HG03432 (cell line): Measurements from ENCODE around the gene CIB1.
A peak's percentile ranks its signal among the peaks of the same experiment; 100 is the strongest.
"Not testable (repeated sequence)": the region's sequence is repeated elsewhere in the genome, so short reads cannot be mapped to it uniquely, and the experiment has no call there.

Experiments used
- ATAC-seq: cut with Tn5 transposase; IDR thresholded peaks from one replicate; pipeline ENCODE4 v1.9.1; 2021; ENCODE audit warnings: mild to moderate bottlenecking, moderate library complexity; ENCODE audit not compliant: unreplicated experiment

The CIB1 gene

DNA sequence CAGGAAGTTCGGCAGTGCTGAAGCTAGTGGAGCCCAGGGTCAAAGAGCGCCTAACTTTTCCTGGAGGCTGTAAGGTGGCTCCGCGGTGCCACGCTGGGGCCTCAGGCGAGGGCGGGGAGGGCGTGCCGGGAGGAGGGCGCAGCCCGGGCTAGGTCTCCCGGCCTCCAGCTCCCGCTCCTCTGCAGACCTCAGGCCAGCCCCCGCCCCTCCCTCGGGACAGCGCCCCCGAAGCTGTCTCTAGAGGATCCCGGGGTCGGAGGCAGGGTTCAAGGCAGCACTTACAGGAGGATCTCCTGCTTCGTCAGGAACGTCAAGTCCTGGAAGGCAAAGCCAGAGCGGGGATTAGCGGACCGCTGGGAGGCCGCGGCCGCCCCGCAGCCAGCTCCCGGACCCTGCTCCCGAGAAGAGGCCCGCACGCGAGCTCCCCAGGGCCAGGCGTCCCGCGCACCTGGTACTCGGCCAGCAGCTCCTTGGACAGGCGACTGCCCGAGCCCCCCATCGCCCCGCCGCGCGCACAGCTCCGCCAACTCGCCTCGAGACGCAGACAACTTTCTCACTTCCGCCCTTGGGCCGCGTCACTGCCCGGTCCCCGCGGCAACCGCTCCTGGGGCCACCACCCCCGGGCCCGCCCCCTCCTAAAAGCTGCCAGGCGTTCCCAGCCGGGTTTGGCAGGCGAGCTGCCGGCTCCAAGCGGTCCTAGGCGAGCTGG is at the start of gene CIB1:
CIB1 (minus strand) TSS at position 555 of the 709 bp plus-strand sequence; CDS start at position 499, 56 bp downstream.
- peak; percentile 85 for ATAC-seq

DNA sequence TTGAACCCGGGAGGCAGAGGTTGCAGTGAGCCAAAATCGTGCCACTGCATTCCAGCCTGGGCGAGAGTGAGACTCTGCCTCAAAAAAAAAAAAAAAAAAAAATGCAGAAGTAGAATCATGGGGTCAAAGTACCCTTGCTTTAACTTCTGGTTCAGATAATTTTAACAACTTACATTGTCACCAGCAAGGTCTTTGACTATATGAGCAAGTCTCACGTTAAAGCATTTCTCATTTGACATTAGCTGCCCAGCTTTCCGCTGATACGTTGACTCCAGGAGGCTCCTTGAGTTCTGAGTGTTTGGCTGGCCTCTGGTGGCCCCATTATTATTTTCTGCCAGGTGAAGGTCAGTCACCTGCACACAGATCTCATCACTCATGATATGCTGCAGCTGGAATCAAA is 47.9 kb upstream of the CIB1 start:
- ATAC-seq = not testable (repeated sequence)

DNA sequence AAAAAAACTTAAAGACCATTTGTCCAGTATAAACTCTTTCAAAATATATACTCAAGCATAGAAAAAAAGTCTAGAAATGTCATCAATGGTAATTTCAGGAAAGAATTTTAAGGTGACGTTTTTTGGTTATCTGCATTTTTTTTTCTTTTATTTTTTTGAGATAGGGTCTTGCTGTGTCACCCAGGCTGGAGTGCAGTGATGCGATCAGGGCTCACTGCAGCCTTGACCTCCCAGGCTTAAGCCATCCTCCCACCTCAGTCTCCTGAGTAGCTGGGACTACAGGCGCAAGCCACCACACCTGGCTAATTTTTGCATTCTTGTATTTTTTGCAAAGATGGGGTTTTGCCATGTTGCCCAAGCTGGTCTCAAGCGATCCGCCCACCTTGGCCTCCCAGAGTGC is 47.0 kb upstream of the CIB1 start:
- not testable (repeated sequence) for ATAC-seq

DNA sequence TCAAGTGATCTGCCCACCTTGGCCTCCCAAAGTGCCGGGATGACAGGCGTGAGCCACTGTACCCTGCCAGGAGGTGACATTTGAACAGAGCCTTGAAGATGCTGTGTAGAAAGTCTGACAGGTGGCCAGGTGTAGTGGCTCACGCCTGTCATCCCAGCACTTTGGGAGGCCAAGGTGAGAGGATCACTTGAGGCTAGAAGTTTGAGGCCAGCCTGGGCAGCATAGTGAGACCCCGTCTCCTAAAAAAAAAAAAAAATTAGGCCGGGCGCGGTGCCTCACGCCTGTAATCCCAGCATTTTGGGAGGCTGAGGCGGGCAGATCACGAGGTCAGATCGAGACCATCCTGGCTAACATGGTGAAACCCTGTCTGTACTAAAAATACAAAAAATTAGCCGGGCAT is 44.7 kb upstream of the CIB1 start:
- ATAC-seq = not testable (repeated sequence)

DNA sequence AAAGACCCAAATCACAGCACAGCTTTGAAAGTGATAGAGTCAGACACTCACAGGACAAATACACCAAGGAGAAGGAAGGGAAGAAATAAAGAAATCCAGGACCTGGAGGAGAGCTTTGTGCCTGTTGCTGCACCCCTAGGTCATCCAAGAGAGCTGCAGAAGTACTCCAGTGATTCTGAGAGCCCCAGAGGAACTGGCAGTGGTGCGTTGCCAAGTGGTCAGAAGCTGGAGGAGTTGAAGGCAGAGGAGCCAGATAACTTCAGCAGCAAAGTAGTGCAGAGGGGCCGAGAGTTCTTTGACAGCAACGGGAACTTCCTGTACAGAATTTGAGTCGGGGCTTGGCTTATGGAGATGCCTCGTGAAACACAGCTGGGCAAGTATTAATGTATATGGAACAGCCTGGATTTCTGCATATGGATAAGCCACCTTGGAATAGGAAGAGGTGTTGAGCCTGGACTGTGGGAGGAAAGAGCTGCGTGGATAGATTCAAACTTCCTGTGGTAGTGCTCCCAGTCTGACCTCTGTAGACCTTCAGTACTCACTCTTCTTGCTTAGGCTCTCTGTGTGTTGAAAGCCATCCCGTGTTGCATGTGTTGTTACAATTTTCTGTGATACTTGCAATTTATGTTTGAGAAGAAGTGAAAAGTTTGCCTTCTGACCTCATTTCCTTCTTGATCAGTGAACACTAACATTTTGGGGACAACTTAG is 37.9 kb upstream of the CIB1 start:
- ATAC-seq = no peak

DNA sequence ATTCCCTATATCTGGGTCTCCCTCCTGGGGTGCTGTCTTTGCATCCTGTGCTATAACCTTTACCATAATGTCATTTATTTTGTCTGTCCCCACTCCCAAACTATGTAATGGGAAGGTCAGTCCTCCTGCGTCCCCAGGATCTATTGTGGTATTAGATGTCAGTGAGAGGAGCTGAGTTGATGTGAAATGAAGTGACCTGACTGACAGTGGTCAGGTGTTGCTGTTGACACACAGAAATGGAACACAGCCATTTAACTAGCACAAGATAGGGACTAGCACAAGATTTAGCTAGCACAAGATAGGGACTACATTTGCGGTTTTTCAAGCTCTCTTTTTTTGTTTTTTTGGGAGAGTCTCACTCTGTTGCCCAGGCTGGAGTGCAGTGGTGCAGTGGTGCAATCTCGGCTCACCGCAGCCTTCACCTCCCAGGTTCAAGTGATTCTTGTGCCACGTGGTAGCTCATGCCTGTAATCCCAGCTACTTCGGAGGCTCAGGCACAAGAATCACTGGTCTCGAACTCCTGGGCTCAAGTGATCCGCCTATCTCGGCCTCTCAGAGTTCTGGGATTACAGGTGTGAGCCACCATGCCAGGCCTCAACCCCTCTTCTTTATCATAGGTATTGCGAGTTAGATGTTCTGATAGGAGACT is 36.9 kb upstream of the CIB1 start:
- ATAC-seq = no peak

DNA sequence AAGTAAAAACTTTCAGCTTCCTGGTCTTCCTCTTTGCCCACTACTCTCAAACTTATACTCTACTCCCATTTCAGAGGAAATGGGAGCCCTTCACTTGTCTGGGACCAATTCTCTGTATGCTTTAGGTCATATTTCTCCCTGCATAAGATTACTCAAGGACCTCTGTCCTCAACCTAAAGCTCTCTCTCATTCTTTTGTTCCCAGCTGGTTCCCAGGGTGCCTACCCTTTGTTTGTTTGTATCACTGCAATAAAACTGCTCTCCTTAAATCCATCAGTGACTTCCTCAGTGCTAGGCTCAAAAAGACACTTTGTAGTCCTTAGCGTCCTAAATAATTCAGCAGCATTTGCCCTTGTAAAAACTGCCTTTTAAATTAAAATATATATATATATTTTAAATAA is 34.7 kb upstream of the CIB1 start:
- no peak for ATAC-seq

DNA sequence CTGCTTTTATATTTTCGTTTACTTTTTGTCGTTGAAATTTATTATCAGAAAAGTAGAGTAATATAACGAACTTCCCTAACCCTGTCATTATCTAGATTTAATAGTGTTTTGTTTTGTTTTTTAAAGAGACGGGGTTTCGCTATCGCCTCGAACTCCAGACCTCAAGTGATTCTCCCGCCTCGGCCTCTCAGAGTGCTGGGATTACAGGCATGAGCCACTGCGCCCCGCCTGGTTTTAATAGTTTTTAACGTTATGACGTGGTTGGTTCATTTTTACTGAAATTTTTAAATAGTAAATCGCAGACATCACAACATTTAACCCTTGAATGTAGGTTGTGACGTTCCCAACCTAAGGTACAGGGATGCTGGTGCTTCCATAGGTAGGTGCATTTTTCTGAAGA is 32.7 kb upstream of the CIB1 start:
- ATAC-seq = no peak

DNA sequence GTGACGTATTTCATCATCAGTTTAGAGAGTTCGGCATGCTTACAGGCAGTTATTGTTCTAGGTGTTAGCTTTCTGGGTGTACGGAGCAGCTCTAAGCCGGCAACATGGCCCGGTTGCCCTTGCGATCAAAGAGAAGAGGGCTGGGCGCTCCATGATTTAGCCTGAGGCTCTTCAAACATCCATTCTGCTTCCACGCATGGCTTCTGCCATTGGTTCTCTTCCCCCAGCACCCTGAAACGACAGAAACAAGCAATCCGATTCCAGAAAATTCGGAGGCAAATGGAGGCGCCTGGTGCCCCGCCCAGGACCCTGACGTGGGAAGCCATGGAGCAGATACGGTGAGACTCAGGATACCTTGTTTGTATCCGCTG is 32.3 kb upstream of the CIB1 start:
- no peak for ATAC-seq

DNA sequence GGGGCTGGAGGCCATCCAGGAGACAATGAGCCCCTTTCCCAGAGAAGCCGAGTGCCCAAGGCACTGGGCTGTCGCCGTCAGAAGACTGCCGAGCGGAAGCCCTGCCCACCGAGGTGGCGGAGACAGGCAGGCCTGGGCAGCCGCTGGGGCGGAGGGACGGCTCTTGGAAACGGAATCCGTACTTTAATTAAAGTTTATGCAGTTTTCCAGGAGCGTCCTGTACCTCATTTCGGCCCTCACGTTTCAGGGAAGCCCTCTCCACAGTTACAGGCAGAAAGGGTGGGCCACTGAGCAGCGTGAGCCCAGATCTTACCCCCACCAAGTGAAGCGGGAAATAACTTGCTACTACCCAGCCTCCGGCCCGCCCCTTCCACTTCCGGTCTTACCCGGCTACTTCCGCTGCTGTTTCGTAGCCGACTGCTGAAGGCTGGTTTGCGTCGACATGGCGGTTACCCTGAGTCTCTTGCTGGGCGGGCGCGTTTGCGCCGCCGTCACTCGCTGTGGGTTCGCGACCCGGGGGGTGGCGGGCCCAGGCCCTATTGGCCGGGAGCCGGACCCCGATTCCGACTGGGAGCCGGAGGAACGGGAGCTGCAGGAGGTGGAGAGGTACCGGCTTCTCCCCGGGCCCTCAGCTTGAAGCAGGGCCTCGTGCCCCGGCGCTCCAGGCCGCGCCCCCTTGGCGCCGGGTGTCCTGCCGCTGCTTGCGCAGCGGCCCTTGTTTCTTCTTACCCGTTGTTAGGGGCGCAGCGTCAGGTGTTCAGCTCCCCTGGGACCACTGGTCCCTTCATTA is 31.7 kb upstream of the CIB1 start, which contains the start of gene NGRN:
NGRN (plus strand) TSS at position 402 of the 790 bp plus-strand sequence; CDS start at position 443, 41 bp downstream.
- ATAC-seq = peak; percentile 92

DNA sequence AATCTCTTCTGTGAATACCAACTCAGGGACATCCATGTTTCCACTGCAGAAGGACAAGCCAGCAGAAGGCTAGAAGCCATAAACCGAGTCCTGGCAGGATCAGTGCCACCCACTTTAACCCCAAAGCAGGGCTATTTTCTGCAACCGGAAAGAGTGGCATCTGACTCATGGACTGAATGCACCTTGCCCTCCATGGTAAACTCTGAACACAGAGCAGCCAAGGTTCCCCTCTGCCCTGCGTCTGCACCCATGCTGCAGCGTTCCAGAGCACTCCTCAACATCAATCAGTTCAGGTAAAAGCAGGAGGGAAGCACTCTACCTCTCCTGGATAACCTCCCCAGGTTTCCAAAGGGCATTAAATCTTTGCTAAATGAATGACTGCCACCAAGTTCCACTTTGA is 30.9 kb upstream of the CIB1 start:
- ATAC-seq = no peak

DNA sequence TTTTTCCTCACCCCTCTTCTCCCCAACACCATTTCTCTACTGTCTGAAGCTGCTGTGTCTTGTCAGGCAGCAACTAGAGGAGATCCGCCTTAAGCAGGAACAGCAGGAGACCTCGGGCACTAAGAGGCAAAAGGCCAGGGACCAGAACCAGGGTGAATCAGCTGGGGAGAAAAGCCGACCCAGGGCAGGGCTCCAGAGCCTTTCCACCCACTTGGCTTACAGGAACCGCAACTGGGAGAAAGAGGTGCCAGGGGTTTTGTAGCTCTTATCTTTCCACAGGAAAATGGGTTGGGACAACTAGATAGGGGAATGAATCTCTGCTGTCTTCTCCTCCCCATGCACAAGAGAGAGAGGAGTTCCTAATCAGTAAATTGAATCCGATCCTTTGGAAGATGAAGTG is 28.7 kb upstream of the CIB1 start:
- no peak for ATAC-seq

DNA sequence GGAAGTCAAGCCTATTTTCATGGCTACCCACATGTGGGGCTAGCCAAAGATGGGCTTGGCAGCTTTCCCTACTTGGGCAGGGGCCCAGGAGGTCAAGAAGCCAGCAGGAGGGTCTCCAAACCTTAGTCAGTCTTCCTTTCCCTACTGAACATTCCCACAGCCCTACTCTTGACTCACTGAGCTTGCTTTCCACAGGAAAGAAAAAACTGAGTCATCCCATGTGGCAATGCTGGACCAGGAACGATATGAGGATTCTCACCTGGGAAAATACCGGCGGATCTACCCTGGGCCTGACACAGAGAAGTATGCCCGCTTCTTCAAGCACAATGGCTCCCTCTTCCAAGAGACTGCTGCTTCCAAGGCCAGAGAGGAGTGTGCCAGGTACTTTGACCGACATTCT is 28.1 kb upstream of the CIB1 start:
- no peak for ATAC-seq

DNA sequence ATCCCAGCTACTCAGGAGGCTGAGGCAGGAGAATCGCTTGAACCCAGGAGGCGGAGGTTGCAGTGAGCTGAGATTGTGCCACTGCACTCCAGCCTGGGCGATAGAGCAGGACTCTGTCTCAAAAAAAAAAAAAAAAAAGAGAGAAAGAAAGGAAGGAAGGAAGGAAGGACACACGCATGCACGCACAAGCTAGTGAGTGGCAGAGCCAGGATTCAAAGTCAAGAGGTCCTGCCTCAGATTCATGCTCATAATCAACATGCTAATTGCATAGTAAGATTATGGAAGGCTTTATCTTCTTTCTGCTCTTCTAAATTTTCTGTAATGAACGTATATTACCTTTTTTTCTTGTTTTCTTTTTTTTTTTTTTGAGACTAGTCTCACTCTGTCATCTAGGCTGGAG is 27.0 kb upstream of the CIB1 start:
- ATAC-seq = not testable (repeated sequence)

DNA sequence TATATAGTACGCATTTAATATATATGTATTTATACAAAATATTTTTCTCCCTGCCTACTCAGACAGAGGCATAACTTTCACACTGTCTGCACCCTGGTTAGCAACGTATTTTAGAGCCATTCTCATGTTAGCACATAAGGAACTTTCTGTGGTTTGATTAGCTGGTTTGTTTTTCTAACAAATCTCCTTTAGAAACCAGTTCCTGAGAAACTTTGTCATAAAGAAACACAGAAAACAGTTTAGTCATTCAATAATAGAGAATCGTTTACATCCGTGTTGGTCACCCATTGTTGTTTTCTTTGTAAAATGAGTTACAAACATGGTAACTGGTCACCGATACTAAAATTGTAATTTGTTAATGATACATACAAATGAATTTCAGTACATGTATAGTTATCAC is 25.8 kb upstream of the CIB1 start:
- ATAC-seq = peak; percentile 82

DNA sequence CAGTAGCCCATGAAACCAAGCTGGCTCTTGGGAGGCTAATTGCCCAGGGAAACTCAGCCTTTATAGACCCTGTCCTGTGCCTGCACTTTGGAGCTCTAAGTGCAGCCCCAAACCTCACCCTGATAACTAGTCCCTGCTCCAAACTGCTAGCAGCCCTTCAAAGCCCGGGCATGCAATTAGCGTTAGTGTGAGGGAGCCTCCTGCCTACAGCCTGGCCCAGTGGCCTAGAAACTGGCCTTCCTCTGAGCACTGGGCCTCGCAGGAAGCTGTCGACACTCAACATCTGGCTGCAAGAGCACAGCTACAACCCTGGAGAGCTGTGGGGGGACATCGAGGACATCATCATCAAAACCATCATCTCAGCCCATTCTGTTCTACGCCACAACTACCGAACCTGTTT is 24.0 kb upstream of the CIB1 start:
- no peak for ATAC-seq

DNA sequence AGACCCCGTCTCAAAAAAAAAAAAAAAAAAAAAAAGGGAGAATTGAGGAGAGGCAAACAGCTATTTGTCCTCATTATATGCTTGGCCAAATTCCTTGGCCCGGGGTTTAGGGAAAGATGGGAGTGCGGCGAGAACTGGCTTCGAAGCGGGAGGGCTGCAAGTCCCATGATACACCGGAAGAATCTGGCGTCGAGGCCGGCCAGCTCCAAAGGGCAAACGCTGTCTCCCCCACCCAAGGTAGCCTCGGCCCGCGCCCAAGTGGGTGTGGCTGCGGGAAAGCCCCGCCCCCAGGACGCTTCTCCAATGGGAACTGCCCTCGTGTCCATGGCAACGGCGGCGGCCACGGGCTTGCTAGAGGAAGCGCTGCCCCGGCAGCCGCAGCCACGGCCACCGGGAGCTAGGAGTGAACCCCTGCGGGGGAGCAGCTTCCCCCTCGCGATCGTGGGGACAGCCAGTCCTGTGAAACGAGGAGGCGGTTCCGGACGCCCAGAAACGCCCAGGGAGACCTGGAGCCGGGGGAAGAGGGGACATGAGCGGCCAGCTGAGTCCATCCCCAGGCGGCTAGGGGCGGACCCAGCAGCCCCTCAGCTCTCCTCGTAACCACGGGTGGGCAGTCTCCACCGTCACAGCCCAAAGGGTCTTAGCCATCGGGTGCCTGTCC is 15.6 kb upstream of the CIB1 start, which contains the start of gene TTLL13:
TTLL13 (plus strand) TSS at position 354 of the 661 bp plus-strand sequence. CDS start 1,075 bp downstream, outside the sequence.
- ATAC-seq = peak; percentile 85

DNA sequence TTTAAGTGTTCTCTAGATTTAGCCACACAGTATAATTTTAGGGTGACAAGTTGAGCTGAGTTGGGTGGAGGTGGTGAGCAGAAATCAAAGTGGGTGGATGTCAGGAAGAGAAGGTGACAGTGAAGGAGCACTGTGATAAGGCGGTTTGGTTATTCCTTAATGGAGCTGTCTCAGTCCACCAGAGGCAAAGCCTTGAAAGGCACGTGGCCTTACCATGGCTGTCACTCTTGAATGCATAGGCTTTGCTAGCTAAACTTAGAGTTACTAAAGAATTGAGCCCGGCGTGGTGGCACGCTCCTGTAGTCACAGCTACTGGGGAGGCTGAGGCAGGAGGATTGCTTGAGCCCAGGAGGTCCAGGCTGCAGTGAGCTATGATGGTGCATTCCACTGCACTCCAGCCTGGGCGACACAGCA is 15.1 kb upstream of the CIB1 start:
- ATAC-seq = no peak

DNA sequence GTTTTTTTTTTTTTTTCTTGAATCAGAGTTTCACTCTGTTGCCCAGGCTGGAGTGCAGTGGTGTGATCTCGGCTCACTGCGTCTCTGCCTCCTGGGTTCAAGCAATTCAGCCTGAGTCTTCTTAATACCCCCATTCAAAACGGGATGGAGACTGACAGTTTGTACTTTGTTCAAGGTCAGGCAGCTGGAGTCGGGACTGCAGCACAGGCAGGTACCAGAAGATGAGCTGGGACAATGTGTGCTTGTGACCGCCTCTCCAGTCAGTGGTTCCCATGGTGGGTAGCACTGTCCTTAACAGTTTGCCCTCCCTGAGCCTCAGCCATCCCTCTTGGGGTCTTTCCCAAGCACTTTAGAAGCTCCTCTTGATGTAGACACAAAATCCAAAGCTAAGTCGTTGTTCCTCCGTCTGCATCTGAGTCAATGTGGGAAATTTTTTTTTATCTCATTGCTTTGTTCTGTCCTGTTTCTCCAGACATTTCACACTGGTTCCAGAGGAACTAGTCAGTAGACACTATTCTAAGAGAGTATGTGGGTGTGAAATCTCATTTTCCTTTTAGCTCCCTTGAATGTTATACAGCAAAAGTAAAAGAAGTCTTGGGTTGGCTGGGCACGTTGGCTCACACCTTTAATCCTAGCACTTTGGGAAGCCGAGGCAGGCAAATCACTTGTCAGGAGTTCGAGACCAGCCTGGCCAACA is 10.3 kb upstream of the CIB1 start:
- no peak for ATAC-seq
